ENCODE measurements around the gene TTLL12.

Gene TTLL12

DNA sequence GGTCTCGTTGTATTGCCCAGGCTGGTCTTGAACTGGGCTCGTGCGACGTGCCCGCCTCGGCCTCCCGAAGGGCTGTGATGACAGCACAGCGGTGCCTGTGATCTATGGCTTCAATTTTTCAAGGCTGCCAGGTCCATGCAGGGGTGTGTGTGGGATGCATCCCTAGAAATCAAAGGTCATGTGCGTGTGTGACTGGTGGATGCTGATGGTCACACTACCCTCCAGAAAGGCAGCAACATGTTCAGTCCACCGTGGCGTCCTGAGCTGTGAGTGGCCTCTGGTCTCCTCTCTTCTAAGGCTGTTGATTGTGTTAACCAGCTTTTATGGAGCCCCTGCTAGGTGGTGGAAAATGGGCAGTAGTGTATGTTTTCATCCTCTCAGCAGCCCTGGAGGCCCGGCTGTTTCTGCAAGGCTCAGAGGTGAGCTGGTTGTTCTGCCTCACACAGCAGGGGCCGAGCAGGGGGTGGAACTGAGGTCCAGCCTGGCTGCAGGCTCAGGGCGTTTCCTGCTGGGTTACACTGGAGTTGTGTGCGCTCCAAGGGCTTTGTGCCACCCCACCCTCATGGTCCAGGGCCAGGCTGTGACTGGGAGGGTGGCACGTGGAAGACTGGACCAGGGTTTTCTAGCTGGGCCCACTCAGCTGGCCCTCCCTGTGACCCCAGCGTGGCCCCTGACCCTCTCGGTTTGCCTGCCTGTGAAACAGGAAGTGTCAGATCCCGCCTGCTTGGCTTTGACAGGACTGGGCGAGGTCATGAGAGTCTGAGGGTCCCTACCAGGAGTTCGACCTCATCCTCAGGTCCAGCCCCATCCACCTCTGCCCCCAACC lies 68.7 kb downstream of the TTLL12 start:
- DNase-seq = no peak

GRCh38 chr22:43116932-43117331 lies 70.0 kb downstream of the TTLL12 start:
- DNase-seq = no peak
